Measurements from ENCODE around the gene F8. TPM values are rescaled to one million over a fixed set of nuclear protein-coding genes. Genes with fewer than 3 reads are reported as not detected.
"Not testable (repeated sequence)": the region's sequence is repeated elsewhere in the genome, so short reads cannot be mapped to it uniquely, and the experiment has no call there.

F8 gene
- total RNA-seq, 1 experiment from 2014 or later: 12.4 TPM

GRCh38 chrX:154890990-154891639 lies 131.4 kb downstream of the F8 start:
- ChIA-PET POLR2A (no interaction called here), CTCF (no interaction called here)
- intact Hi-C loops (cut with micrococcal nuclease; ENCODE audit: unreplicated experiment) (no loop called here), in situ Hi-C loops (cut with HindIII; ENCODE audit: low pct_unique_long_range_greater_than_20kb, low sequenced_read_pairs) (no loop called here)
- BruUV-seq (replicated peaks): no TSS peak
- Histone ChIP-seq H3K27me3 (ENCODE audit: control insufficient read depth, insufficient read depth, low read length) (no peaks in the 10 kb centered on the region), H3K9me3 (ENCODE audit: control insufficient read depth, insufficient read depth, low read depth, low read length) (no peaks in the 10 kb centered on the region), H3K27ac (ENCODE audit: low read length) (no peak overlapping the region), H3K36me3 (ENCODE audit: control insufficient read depth, insufficient read depth, low read length) (no peaks in the 10 kb centered on the region), H3K4me1 (ENCODE audit: control insufficient read depth, insufficient read depth, low read length) (peaks cover 10% of the 10 kb centered on the region; the same call in 1 of the 2 replicates), H3K4me3 (ENCODE audit: low read depth in 2 of 2, low read length in 2 of 2) (no peak overlapping the region)
- TF ChIP-seq TCF7L2 (IDR thresholded peaks at IDR 0.05; ENCODE audit: low read depth, low read length) (no peak), POLR2AphosphoS5 (IDR thresholded peaks at IDR 0.05; ENCODE audit: low read depth, low read length) (no peak), CTCF (IDR thresholded peaks at IDR 0.05) (no peak), SIN3A (IDR thresholded peaks at IDR 0.05; ENCODE audit: borderline replicate concordance, insufficient read depth, low read depth, low read length) (no peak), REST (IDR thresholded peaks at IDR 0.05; ENCODE audit: insufficient read depth in 1 of 2, low read depth in 2 of 2, low read length in 1 of 2) (no peak)
- DNase-seq (ENCODE audit: low read depth, low spot score): no peak
- ATAC-seq: no peak

- peak; percentile 69 for ATAC-seq
- H3K9me3 ChIP-seq (ENCODE audit: control insufficient read depth, insufficient read depth, low read depth, low read length); H3K4me3 ChIP-seq (ENCODE audit: low read depth in 2 of 2, low read length in 2 of 2); intact Hi-C loops (cut with micrococcal nuclease; ENCODE audit: unreplicated experiment); POLR2A ChIA-PET; CTCF ChIA-PET; in situ Hi-C loops (cut with HindIII; ENCODE audit: low pct_unique_long_range_greater_than_20kb, low sequenced_read_pairs); DNase-seq (ENCODE audit: low read depth, low spot score); H3K4me1 ChIP-seq (ENCODE audit: control insufficient read depth, insufficient read depth, low read length); H3K36me3 ChIP-seq (ENCODE audit: control insufficient read depth, insufficient read depth, low read length); BruUV-seq (replicated peaks); H3K27ac ChIP-seq (ENCODE audit: low read length); H3K27me3 ChIP-seq (ENCODE audit: control insufficient read depth, insufficient read depth, low read length): not testable (repeated sequence)
These were observed 135.7 kb downstream of the F8 start for GRCh38 chrX:154886789-154887221.

GRCh38 chrX:154886069-154886788 lies 136.3 kb downstream of the F8 start, which contains the start of gene F8A1:
Gene F8A1, plus strand, starts transcription at chrX:154886355. Its CDS starts 20 bp downstream, at chrX:154886375.
- H3K27me3 ChIP-seq (ENCODE audit: control insufficient read depth, insufficient read depth, low read length); H3K9me3 ChIP-seq (ENCODE audit: control insufficient read depth, insufficient read depth, low read depth, low read length); H3K27ac ChIP-seq (ENCODE audit: low read length); in situ Hi-C loops (cut with HindIII; ENCODE audit: low pct_unique_long_range_greater_than_20kb, low sequenced_read_pairs); H3K36me3 ChIP-seq (ENCODE audit: control insufficient read depth, insufficient read depth, low read length); CTCF ChIA-PET; POLR2A ChIA-PET; DNase-seq (ENCODE audit: low read depth, low spot score); H3K4me1 ChIP-seq (ENCODE audit: control insufficient read depth, insufficient read depth, low read length); BruUV-seq (replicated peaks); intact Hi-C loops (cut with micrococcal nuclease; ENCODE audit: unreplicated experiment): not testable (repeated sequence)
- peak within 1 kb of the TSS; percentile 41 to 57 for H3K4me3 ChIP-seq (ENCODE audit: low read depth in 2 of 2, low read length in 2 of 2)
- peak; percentile 92 for ATAC-seq

- H3K27me3 ChIP-seq (ENCODE audit: control insufficient read depth, insufficient read depth, low read length); DNase-seq (ENCODE audit: low read depth, low spot score); intact Hi-C loops (cut with micrococcal nuclease; ENCODE audit: unreplicated experiment); BruUV-seq (replicated peaks); H3K27ac ChIP-seq (ENCODE audit: low read length); H3K4me1 ChIP-seq (ENCODE audit: control insufficient read depth, insufficient read depth, low read length); CTCF ChIA-PET; H3K36me3 ChIP-seq (ENCODE audit: control insufficient read depth, insufficient read depth, low read length); H3K9me3 ChIP-seq (ENCODE audit: control insufficient read depth, insufficient read depth, low read depth, low read length); POLR2A ChIA-PET; H3K4me3 ChIP-seq (ENCODE audit: low read depth in 2 of 2, low read length in 2 of 2); in situ Hi-C loops (cut with HindIII; ENCODE audit: low pct_unique_long_range_greater_than_20kb, low sequenced_read_pairs): not testable (repeated sequence)
- ATAC-seq: peak; percentile 9
These were observed 137.0 kb downstream of the F8 start for GRCh38 chrX:154885549-154885948.

- in situ Hi-C loops (cut with HindIII; ENCODE audit: low pct_unique_long_range_greater_than_20kb, low sequenced_read_pairs); H3K27ac ChIP-seq (ENCODE audit: low read length); POLR2A ChIA-PET; H3K9me3 ChIP-seq (ENCODE audit: control insufficient read depth, insufficient read depth, low read depth, low read length); H3K27me3 ChIP-seq (ENCODE audit: control insufficient read depth, insufficient read depth, low read length); ATAC-seq; H3K36me3 ChIP-seq (ENCODE audit: control insufficient read depth, insufficient read depth, low read length); H3K4me3 ChIP-seq (ENCODE audit: low read depth in 2 of 2, low read length in 2 of 2); CTCF ChIA-PET; BruUV-seq (replicated peaks); H3K4me1 ChIP-seq (ENCODE audit: control insufficient read depth, insufficient read depth, low read length); DNase-seq (ENCODE audit: low read depth, low spot score); intact Hi-C loops (cut with micrococcal nuclease; ENCODE audit: unreplicated experiment): not testable (repeated sequence)
These were observed 137.5 kb downstream of the F8 start for GRCh38 chrX:154885057-154885456.
